CD14-positive monocyte (primary cell): ENCODE results near the gene SLC1A7. TPM values are rescaled to one million over a fixed set of nuclear protein-coding genes. Genes with fewer than 3 reads are reported as not detected.

Source experiments
- DNase-seq, 3 donors: peaks; one replicate each; pipeline ENCODE4 v3.0.0-alpha.2; 2011 to 2022
- H2AFZ ChIP-seq: 2 replicates; pipeline ENCODE4 v1.6.0; 2012; ENCODE audit warnings: mild to moderate bottlenecking, low read depth, low read length, inconsistent platforms; ENCODE audit not compliant: insufficient read depth, poor library complexity, severe bottlenecking
- H3K27ac ChIP-seq, 2 donors: 1 replicate in 1 of 2; 2 replicates in 1 of 2; pipeline ENCODE4 v1.5.1; 2012 to 2013; ENCODE audit warnings: low read length in 2 of 2, control low read depth in 1 of 2, inconsistent platforms in 1 of 2, low read depth in 1 of 2, mild to moderate bottlenecking in 1 of 2
- H3K27me3 ChIP-seq, 2 donors: one replicate each; pipeline versions ENCODE4 v1.6.0 to v1.6.1; 2011 to 2013; ENCODE audit warnings: low read length in 2 of 2; ENCODE audit not compliant: control insufficient read depth in 2 of 2, insufficient read depth in 2 of 2
- H3K36me3 ChIP-seq, 2 donors: replicated peaks in 1 of 2; 1 replicate in 1 of 2; 2 replicates in 1 of 2; pipeline versions ENCODE4 v1.5.1 to v1.6.1; 2012 to 2013; ENCODE audit warnings: low read length in 2 of 2, control low read depth in 1 of 2, inconsistent platforms in 1 of 2, mild to moderate bottlenecking in 1 of 2; ENCODE audit not compliant: insufficient read depth in 2 of 2, control insufficient read depth in 1 of 2
- H3K4me1 ChIP-seq, 2 donors: 1 replicate in 1 of 2; 2 replicates in 1 of 2; pipeline versions ENCODE4 v1.5.1 to v1.6.1; 2012 to 2013; ENCODE audit warnings: low read length in 2 of 2, control low read depth in 1 of 2, inconsistent platforms in 1 of 2, mild to moderate bottlenecking in 1 of 2, moderate library complexity in 1 of 2; ENCODE audit not compliant: insufficient read depth in 2 of 2, control insufficient read depth in 1 of 2
- H3K4me2 ChIP-seq: replicated peaks from 2 replicates; pipeline ENCODE3; 2012; ENCODE audit warnings: low read length, moderate library complexity, mild to moderate bottlenecking; ENCODE audit not compliant: poor library complexity, severe bottlenecking; ENCODE audit errors: extremely low read depth
- H3K4me3 ChIP-seq, 3 experiments: fragments of 200-600 bp in 1 of 3; sonication (generic) in 1 of 3; replicated peaks in 1 of 3; 1 replicate in 2 of 3; 2 replicates in 1 of 3; pipeline ENCODE4 v1.5.1; 2011 to 2013; ENCODE audit warnings: low read length in 3 of 3, mild to moderate bottlenecking in 3 of 3, control low read depth in 2 of 3, low read depth in 2 of 3, inconsistent platforms in 1 of 3, moderate library complexity in 1 of 3
- H3K79me2 ChIP-seq: 2 replicates; pipeline ENCODE4 v1.6.0; 2012; ENCODE audit warnings: mild to moderate bottlenecking, control low read depth, inconsistent platforms, low read length, moderate library complexity; ENCODE audit not compliant: insufficient read depth
- H3K9ac ChIP-seq: 2 replicates; pipeline ENCODE4 v1.6.0; 2017; ENCODE audit warnings: low read length, mild to moderate bottlenecking; ENCODE audit not compliant: insufficient read depth, poor library complexity, severe bottlenecking
- H3K9me3 ChIP-seq, 2 donors: replicated peaks in 1 of 2; 1 replicate in 1 of 2; 2 replicates in 1 of 2; pipeline versions ENCODE4 v1.5.1 to v1.6.1; 2012 to 2013; ENCODE audit warnings: low read length in 2 of 2, control low read depth in 1 of 2; ENCODE audit not compliant: control insufficient read depth in 1 of 2, insufficient read depth in 1 of 2
- H4K20me1 ChIP-seq: 2 replicates; pipeline ENCODE4 v1.6.0; 2012; ENCODE audit warnings: mild to moderate bottlenecking, low read length, control low read depth, moderate library complexity; ENCODE audit not compliant: insufficient read depth
- H3K27ac Mint-ChIP-seq, 7 donors: one replicate each; pipeline ENCODE4 v1.8.0; 2020; ENCODE audit warnings: mild to moderate bottlenecking in 7 of 7, mixed read lengths in 7 of 7, moderate library complexity in 6 of 7, inconsistent platforms in 2 of 7
- H3K27me3 Mint-ChIP-seq, 3 donors: one replicate each; pipeline ENCODE4 v1.8.0; 2021 to 2022; ENCODE audit warnings: low read depth in 3 of 3, mild to moderate bottlenecking in 3 of 3, mixed read lengths in 3 of 3, moderate library complexity in 3 of 3, inconsistent platforms in 1 of 3
- H3K36me3 Mint-ChIP-seq, 2 donors: one replicate each; pipeline ENCODE4 v1.8.0; 2020; ENCODE audit warnings: mixed read lengths in 2 of 2, inconsistent platforms in 1 of 2, mild to moderate bottlenecking in 1 of 2
- H3K4me1 Mint-ChIP-seq: one replicate; pipeline ENCODE4 v1.8.0; 2020; ENCODE audit warnings: mild to moderate bottlenecking, mixed read lengths
- H3K4me3 Mint-ChIP-seq, 2 donors: one replicate each; pipeline ENCODE4 v1.8.0; 2020; ENCODE audit warnings: mild to moderate bottlenecking in 2 of 2, mixed read lengths in 2 of 2, moderate library complexity in 1 of 2
- H3K9me3 Mint-ChIP-seq, 7 donors: one replicate each; pipeline ENCODE4 v1.8.0; 2020 to 2022; ENCODE audit warnings: mixed read lengths in 7 of 7, mild to moderate bottlenecking in 6 of 7, moderate library complexity in 6 of 7, inconsistent platforms in 2 of 7
- CTCF ChIP-seq: fragments of 200-600 bp; IDR thresholded peaks from one replicate; pipeline ENCODE4 v1.8.0; 2022; ENCODE audit warnings: antibody characterized with exemption, mild to moderate bottlenecking
- WGBS: methylation state at CpG from one replicate; pipeline ENCODE4 v1.1.5; 2013; ENCODE audit warnings: missing lambda C conversion rate; ENCODE audit not compliant: insufficient coverage; 5-methylcytosine and 5-hydroxymethylcytosine counted together
- intact Hi-C, 2 donors: fragments of 100-400 bp; cut with micrococcal nuclease; formaldehyde crosslinking; loops; one replicate each; pipeline versions ENCODE4 v1.15.0 to v1.15.1; 2023
- polyA plus RNA-seq, 3 donors: library from polyadenylated mRNA; depleted of rRNA in 1 of 3; unstranded in 2 of 3; stranded (reverse) in 1 of 3; fragments of 300-500 nt in 2 of 3; fragments of >200 nt in 1 of 3; fragmentation: Illumina TruSeq in 2 of 3; gene quantifications; 1 replicate in 2 of 3; 2 replicates in 1 of 3; pipeline ENCODE4 v1.2.3, GENCODE V29; 2012 to 2021

The SLC1A7 gene
- polyA plus RNA-seq, 3 donors, result not detected

- DNase-seq, result no peak
- H3K27me3 Mint-ChIP-seq, result peaks cover 0 to 7% (median 2%) of the 10 kb centered on the region in 3 donors
- Histone ChIP-seq H3K4me3 (no peak overlapping the region), H3K79me2 (no peaks in the 10 kb centered on the region), H3K36me3 (no peaks in the 10 kb centered on the region), H3K27me3 (no peaks in the 10 kb centered on the region), H3K27ac (no peak overlapping the region), H2AFZ (peak overlapping the region; percentile 30), H3K4me2 (no peak overlapping the region), H3K9ac (no peak overlapping the region), H3K4me1 (no peaks in the 10 kb centered on the region), H3K9me3 (peaks cover 0 to 6% of the 10 kb centered on the region in 2 donors), H4K20me1 (no peaks in the 10 kb centered on the region)
- no peak overlapping the region for H3K27ac Mint-ChIP-seq
- no peaks in the 10 kb centered on the region for H3K9me3 Mint-ChIP-seq
- no peaks in the 10 kb centered on the region for H3K36me3 Mint-ChIP-seq
- H3K4me1 Mint-ChIP-seq, result no peaks in the 10 kb centered on the region
- 80% methylated on average over 2 of the region's 3 CpGs for WGBS
- H3K4me3 Mint-ChIP-seq, result no peak overlapping the region
- intact Hi-C loops, result no loop called here
- TF ChIP-seq CTCF, result no peak
Measured at GRCh38 chr1:53182716-53183094, 40.3 kb upstream of the SLC1A7 start.

- DNase-seq, result peak; percentile 54 to 66 (median 59)
- Mint-ChIP-seq H3K9me3 (no peaks in the 10 kb centered on the region), H3K4me3 (no peak overlapping the region), H3K27ac (no peak overlapping the region), H3K4me1 (no peaks in the 10 kb centered on the region), H3K27me3 (peaks cover 0 to 6% (median 3%) of the 10 kb centered on the region in 3 donors), H3K36me3 (no peaks in the 10 kb centered on the region)
- intact Hi-C loops, result no loop called here
- 25% methylated on average over 14 of the region's 16 CpGs for WGBS
- Histone ChIP-seq H3K9ac (no peak overlapping the region), H3K9me3 (peaks cover 0 to 6% of the 10 kb centered on the region in 2 donors), H3K27me3 (no peaks in the 10 kb centered on the region), H3K27ac (no peak overlapping the region), H4K20me1 (no peaks in the 10 kb centered on the region), H2AFZ (peak overlapping the region; percentile 11), H3K4me2 (no peak overlapping the region), H3K36me3 (no peaks in the 10 kb centered on the region), H3K79me2 (no peaks in the 10 kb centered on the region), H3K4me1 (no peaks in the 10 kb centered on the region), H3K4me3 (no peak overlapping the region)
- peak; percentile 92 for TF ChIP-seq CTCF
Measured at GRCh38 chr1:53182111-53182593, 39.7 kb upstream of the SLC1A7 start.
